ENCODE results near the gene ALK.

DNA sequence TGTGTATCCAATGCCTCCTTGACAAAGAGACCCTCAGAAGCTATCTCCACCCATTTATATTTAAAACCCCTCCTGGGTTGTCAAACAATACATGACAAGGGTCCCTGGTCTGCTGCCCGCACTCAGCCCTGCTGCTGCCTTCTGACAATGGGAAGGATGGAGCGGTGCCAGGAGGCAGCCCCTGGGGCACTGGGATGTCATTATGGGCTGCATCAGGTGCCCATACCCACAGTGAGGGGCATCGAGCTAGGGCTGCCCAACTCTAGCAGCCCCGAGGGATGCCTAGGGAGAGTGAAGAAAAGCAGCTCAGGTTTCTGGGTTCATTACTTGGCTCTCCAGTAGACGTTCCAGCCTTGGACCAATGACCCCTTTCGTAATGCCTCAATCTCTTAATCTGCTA, 301.7 kb downstream of the ALK start:
- TF ChIP-seq, protein P1, sequence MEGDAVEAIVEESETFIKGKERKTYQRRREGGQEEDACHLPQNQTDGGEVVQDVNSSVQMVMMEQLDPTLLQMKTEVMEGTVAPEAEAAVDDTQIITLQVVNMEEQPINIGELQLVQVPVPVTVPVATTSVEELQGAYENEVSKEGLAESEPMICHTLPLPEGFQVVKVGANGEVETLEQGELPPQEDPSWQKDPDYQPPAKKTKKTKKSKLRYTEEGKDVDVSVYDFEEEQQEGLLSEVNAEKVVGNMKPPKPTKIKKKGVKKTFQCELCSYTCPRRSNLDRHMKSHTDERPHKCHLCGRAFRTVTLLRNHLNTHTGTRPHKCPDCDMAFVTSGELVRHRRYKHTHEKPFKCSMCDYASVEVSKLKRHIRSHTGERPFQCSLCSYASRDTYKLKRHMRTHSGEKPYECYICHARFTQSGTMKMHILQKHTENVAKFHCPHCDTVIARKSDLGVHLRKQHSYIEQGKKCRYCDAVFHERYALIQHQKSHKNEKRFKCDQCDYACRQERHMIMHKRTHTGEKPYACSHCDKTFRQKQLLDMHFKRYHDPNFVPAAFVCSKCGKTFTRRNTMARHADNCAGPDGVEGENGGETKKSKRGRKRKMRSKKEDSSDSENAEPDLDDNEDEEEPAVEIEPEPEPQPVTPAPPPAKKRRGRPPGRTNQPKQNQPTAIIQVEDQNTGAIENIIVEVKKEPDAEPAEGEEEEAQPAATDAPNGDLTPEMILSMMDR (conservative IDR thresholded peaks at IDR 0.05; ENCODE audit: low read depth, low read length), result no peak
- TF ChIP-seq EZH2 (IDR thresholded peaks at IDR 0.05; ENCODE audit: borderline replicate concordance, low read depth, low read length, poor library complexity, severe bottlenecking), result no peak

Data from A673 (cell line).